ENCODE measurements around the gene CCDC12. TPM values are rescaled to one million over a fixed set of nuclear protein-coding genes. Genes with fewer than 3 reads are reported as not detected.

The CCDC12 gene
- total RNA-seq, 1 donor from 2014 or later = 40.5 TPM

GRCh38 chr3:46907271-46907670 is 69.3 kb downstream of the CCDC12 start:
- no peak for DNase-seq (ENCODE audit: low read depth, low spot score)

- DNase-seq (ENCODE audit: low read depth, low spot score) = no peak
Observed at GRCh38 chr3:46906471-46907058, 70.0 kb downstream of the CCDC12 start.

DNA sequence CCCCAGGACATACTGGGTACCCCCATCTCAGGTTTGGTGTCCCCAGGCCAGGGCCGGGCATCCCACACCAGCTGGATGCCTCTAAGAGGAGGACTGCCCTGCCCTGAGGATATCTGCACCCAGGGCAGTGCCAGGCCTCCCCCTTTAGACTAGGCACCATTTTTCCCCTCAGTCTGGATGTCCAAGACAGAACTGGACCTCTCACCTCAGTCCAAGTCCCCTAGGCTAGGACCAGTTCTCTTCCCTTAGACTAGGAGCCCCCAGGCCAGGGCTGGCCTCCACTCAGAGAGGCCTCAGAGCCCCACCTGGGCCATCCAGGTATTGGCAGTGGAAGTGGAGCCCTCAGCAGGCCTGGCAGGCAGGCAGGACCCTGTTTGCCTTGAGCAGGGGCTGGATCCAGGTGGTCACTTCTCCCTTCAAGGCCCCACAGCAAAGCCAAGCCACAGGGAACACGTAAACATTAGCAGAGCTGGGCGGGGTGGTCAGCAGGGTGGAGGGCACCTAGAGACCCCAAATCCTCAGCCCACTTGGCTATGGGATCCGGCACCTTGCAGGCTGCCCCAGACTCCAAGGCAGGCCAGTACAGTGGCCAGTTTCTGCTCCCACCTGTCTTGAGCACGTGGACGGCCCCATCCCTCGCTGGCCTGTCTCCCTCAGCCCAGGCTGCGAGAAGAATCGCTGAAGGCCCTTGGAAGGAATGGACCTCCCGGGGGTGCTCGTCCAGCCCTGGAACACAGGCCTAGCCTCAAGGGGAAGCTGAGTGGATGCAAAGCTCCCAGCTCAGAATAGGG is 70.7 kb downstream of the CCDC12 start:
- DNase-seq (ENCODE audit: low read depth, low spot score) = no peak

- DNase-seq (ENCODE audit: low read depth, low spot score) = no peak
Observed at GRCh38 chr3:46905213-46905560, 71.4 kb downstream of the CCDC12 start.

DNA sequence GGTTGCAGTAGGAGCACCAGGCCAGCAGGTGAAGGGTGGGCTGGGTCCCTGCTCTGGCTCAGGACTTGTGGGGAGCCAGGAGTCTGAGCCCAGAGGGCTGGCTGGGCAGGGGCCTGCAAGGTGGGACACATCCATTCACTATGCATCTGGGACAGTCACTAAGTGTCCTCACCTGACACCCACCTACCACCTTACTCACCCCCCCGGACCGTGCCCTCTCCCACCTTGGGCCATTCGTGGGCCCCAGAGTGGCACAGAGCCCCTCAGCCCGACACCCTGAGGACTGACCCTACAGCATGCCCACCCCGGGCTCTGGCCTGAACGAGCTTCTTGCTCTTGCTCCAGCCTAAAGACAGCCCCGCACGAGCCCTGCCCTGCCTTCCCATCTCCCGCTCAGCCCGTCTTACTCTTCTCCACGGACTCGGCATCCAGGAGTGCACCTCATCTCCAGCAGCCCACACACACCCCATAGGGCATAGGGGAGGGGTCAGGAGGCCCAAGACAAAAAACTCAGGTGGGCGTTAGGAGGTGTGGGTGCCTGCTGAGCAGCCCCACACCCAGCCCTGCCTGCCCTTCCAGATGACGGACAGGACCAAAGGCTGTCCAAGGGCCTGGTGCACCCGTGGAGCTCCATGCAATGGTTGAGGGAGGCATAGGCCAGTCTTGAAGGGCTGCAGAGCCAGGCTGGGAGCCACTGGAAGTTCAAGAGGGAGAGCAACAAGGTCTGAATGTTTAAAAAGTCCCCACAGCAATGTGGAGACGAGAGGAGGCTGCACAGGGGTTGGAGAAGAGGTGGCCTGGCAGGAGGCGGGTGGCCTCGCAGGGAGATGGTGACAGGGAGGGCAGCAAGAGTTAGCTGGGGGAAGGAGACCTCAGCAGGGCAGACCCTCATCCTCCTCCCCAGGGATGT is 72.0 kb downstream of the CCDC12 start:
- DNase-seq (ENCODE audit: low read depth, low spot score) = no peak

DNA sequence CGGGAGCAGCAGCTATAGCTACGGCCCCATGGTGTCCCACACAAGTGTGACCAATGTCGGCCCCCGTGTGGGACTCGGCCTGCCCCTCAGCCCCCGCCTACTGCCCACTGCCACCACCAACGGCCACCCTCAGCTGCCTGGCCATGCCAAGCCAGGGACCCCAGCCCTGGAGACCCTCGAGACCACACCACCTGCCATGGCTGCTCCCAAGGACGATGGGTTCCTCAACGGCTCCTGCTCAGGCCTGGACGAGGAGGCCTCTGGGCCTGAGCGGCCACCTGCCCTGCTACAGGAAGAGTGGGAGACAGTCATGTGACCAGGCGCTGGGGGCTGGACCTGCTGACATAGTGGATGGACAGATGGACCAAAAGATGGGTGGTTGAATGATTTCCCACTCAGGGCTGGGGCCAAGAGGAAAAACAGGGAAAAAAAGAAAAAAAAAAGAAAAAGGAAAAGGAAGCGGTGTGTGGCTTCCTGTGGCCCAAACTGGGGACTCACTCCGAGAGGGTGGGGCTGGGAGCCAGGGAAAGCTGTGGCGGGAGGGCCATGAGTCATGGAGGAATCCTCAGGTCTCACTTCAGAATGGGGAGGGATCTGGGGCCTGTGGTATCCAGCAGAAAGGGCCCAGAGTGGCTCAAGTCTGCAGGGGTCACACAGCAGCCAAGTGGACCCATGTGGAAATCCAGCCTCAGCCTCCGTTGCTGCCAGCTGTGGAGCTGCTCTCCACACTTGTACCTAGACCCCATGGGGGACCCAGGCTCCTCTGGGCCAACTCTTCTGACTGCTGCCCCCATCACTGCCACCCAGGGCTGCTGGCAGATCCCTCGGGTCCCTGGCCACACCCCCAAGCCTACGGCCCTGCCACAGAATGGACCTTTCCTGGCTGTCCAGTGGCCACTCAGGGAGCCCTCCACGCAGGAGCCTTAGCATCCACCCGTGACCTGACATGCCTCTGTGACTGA is 72.9 kb downstream of the CCDC12 start:
- DNase-seq (ENCODE audit: low read depth, low spot score) = no peak

DNA sequence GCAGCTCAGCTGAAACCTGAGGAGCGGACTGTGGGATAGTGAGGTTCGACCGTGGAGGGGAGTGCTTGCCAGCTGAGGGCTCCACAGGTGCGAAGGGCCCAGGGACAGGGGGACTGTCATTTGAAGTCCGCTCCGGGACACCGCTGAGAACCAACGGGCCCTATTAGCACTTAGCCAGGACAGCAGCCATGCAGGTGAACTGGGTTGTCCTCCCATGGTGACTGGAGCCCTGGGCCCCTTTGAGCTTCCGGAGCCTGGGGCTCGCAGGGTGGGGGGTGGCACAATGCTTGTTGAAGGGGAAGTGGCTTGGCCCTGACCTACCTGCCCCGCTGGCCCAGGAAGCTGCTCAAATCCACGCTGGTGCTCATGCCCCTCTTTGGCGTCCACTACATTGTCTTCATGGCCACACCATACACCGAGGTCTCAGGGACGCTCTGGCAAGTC is 74.3 kb downstream of the CCDC12 start:
- DNase-seq (ENCODE audit: low read depth, low spot score) = no peak

DNA sequence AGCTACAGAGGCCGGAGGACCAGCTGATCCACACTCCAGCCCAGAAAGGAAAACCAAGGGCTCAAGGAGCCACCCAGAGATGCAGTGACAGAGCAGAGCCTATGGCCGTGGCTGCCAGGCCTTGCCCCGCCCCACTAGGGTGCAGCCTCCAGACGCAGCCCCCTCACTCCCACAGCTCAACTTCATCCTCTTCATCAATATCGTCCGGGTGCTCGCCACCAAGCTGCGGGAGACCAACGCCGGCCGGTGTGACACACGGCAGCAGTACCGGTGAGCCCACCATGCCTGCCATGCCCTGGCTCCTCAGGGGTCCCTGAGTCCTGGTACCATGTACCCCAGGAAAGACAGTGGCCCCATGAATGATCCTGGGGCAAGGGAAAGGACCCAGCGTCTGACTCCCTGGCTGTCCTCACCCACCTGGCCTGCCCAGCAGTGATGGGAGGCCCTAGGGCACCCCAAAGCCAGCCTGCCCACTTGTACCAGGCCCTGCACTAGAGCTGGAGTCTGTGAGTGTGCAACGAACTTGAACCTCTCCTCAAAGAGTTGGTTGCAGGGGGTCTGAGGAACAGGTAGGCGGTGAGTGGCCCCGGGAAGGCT is 74.9 kb downstream of the CCDC12 start:
- DNase-seq (ENCODE audit: low read depth, low spot score) = no peak

DNA sequence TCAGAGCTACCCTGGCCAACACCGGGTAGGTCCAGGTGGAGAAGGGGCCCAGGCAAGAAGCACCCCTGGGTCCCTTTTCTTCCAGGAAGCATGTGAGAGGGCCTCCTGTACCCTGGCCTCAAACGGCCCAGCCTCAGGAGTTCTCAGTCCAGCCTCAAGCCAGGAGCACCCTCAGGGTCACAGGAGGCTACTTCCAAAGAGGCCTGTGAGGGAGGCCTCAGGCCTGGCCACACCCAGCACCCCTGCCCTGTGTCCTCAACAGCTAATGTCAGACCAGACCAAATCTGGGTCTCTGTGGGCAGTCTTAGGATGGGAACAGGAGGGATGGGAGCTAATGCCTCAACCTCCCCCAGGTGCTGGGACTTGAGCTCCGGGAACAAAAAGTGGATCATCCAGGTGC is 75.5 kb downstream of the CCDC12 start:
- no peak for DNase-seq (ENCODE audit: low read depth, low spot score)

DNA sequence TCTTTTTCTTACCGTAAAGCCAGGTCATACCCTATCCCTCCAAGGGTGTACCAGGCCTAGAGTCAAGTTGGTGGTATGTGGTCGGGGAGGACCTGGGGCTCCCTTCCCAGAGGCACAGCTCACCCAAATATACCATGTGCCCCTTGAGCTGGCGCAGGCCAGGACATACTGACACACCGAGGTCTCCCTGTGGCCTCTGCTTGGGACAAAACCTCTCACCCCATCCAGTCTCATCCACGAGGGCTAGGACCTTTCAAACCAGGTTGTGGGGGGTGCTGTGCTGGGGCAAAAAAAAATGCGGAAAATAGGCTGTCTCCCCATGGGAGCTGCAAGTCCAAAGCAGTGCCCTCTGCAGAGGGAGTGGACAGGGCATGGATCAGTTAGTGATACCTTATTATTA is 76.2 kb downstream of the CCDC12 start:
- no peak for DNase-seq (ENCODE audit: low read depth, low spot score)

DNA sequence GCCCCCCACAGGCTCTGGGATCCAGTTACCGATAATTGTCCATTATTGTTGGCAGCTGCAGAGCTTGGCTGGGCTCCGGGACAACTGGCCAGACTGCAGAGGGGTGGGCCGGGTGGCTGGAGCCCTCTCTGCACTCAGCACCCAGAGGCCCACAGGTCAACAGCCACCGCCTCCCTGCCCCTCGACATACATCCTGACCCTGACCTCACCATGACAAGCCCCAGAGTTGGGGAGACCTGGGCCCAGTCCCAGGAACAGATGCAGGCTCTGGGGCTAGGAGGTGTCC is 76.6 kb downstream of the CCDC12 start:
- no peak for DNase-seq (ENCODE audit: low read depth, low spot score)

GRCh38 chr3:46899151-46900006 is 77.2 kb downstream of the CCDC12 start:
- no peak for DNase-seq (ENCODE audit: low read depth, low spot score)

DNA sequence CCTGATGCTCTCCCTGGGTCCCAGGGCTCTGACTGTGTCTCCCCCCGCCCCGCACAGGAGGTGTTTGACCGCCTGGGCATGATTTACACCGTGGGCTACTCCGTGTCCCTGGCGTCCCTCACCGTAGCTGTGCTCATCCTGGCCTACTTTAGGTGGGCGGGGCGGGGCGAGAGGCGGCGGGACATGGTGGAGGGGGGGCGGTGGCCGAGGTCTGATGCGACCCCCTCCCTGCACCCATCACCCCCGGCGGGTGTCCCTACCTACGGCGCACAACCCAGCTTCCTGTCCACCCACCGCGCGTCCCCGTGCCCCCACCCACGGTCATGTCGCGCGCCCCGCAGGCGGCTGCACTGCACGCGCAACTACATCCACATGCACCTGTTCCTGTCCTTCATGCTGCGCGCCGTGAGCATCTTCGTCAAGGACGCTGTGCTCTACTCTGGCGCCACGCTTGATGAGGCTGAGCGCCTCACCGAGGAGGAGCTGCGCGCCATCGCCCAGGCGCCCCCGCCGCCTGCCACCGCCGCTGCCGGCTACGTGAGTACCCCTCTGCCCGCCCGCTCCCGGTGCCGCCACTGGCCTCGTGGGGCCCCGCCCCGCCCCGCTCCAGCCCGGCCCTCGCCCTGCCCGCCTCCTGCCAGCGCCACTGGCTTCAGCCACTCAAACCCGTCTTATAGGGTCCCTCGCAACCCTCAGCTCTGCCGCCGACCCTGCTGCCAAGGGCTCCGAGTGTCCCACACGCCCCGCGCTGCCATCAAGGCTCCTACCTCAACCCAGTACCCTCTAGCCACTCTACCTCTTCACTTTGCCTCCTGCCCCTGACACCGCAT is 78.0 kb downstream of the CCDC12 start:
- DNase-seq (ENCODE audit: low read depth, low spot score) = no peak

DNA sequence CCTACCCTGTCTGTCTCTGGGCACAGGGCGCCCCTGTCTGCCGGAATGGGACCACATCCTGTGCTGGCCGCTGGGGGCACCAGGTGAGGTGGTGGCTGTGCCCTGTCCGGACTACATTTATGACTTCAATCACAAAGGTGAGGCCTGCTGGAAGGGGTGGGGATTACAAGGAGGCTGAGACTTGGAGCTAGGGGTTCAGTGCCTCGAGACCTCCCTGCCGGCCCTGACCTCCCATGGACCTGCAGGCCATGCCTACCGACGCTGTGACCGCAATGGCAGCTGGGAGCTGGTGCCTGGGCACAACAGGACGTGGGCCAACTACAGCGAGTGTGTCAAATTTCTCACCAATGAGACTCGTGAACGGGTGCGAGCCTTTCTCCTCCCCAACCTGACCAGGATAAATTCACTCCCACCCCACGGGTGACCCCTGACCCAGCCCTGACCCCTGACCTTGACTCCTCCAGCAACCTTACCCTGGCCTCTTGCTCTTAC is 78.7 kb downstream of the CCDC12 start:
- no peak for DNase-seq (ENCODE audit: low read depth, low spot score)

GRCh38 chr3:46897031-46897430 is 79.5 kb downstream of the CCDC12 start:
- DNase-seq (ENCODE audit: low read depth, low spot score) = no peak

DNA sequence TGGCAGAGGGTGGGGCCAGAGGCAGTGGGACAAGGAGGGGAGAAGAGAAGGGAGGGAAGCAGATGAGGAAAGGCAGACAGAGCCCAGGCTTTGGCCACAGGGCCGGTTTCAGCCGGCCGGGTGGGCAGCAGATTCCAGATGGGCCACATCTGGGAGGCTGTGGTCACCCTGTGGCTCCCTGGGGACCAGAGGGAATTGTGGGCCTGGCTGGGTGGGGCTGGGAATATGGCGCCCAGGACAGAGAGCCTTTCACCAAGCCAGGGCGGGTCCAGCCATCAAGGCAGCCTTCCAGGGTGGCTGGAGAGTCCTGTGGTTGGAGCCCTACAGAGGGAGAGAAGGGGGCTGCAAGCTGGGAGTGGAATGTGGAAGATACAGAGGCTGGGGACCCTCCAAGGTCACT is 80.2 kb downstream of the CCDC12 start:
- DNase-seq (ENCODE audit: low read depth, low spot score) = no peak

DNA sequence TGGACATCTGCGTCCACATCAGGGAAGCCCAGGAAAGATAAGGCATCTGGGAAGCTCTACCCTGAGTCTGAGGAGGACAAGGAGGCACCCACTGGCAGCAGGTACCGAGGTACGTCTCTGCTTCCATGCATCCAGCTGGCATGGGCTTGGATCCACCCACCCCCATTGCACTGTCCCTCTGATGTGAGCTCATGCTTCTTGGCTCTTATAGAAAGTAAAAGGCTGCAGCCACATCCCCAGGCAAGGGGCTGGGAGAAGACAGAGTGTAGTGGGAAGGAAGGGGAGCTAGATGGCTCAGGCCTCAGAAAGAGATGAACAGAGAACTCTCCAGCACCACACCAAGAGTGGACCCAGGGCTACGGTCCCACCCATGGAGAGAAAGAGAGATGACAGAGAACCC is 80.8 kb downstream of the CCDC12 start:
- DNase-seq (ENCODE audit: low read depth, low spot score) = no peak

DNA sequence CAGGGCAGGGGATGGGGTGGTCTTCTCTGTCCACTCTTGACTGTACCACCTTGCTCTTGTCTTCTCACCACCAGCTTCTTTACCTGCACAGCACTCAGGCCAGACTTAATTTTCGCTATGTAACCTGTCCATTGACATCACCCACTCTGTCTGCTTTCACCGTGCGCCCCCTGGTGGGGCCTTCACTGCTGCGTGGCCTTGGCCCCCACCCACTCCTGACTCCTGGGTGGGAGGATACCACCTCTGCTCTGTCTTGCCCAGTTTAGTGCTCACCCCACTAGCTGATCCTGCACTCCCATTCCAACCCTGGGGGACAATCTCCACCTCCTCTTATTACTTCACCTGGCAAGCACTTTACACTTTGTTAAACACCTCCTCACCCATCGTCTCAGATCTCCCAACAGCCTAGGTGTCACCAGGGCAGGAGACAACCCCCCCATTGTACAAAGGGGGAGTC is 81.3 kb downstream of the CCDC12 start:
- DNase-seq (ENCODE audit: low read depth, low spot score) = no peak

DNA sequence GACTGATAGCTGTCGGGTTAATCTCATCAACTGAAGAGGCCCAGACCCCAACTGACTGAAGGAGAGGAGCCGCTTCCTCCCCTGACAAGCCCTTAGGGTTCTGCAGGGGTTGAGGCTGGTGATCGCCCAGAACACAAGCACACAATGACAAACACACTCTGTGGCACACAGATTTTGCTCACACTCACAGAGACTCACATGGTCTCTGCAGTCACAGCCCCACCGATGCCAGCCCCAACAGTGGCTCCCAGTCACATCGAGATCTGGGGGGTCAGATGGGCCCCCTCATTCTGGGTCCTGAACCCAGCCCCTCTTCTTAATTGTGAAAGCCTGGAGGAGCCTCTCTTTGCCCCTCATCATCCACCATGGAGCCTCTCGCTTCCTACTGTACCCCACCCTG is 82.3 kb downstream of the CCDC12 start:
- no peak for DNase-seq (ENCODE audit: low read depth, low spot score)
